HepG2 (cell line): ENCODE results near the gene PDK2. TPM values are rescaled to one million over a fixed set of nuclear protein-coding genes. Genes with fewer than 3 reads are reported as not detected.
A peak's percentile ranks its signal among the peaks of the same experiment; 100 is the strongest.

Experiments used
- CREM ChIP-seq, 2 experiments: sonication (generic) in 1 of 2; formaldehyde crosslinking in 1 of 2; IDR thresholded peaks; 2 replicates each; pipeline versions ENCODE4 v1.4.0 to v1.6.1; 2016 to 2020; ENCODE audit warnings: antibody characterized with exemption in 1 of 2, mild to moderate bottlenecking in 1 of 2, missing genetic modification reagents in 1 of 2
- GPN1 ChIP-seq: sonication (generic); formaldehyde crosslinking; IDR thresholded peaks from 2 replicates; pipeline ENCODE4 v1.5.1; 2020; ENCODE audit warnings: missing genetic modification reagents, borderline replicate concordance
- HMG20B ChIP-seq: conservative IDR thresholded peaks from 2 replicates; pipeline ENCODE4 v1.6.1; 2016; ENCODE audit warnings: missing genetic modification reagents, missing compliant biosample characterization
- HNRNPUL1 ChIP-seq: fragments of 200-400 bp; formaldehyde crosslinking; IDR thresholded peaks from 2 replicates; pipeline ENCODE4 v1.6.1; 2017; ENCODE audit warnings: low read depth, mild to moderate bottlenecking, low read length, moderate library complexity
- HOXA9 ChIP-seq: sonication (generic); formaldehyde crosslinking; IDR thresholded peaks from 2 replicates; pipeline ENCODE4 v1.8.1; 2022; ENCODE audit warnings: missing genetic modification reagents, mild to moderate bottlenecking, moderate library complexity, borderline replicate concordance
- MLLT10 ChIP-seq: sonication (generic); formaldehyde crosslinking; IDR thresholded peaks from 2 replicates; pipeline ENCODE4 v1.4.0; 2020; ENCODE audit warnings: missing genetic modification reagents
- PAX8 ChIP-seq: sonication (generic); formaldehyde crosslinking; IDR thresholded peaks from 2 replicates; pipeline ENCODE4 v1.8.0; 2022; ENCODE audit warnings: mild to moderate bottlenecking, missing genetic modification reagents, borderline replicate concordance
- YY1 ChIP-seq: IDR thresholded peaks from 2 replicates; pipeline ENCODE4 v1.6.1; 2011; ENCODE audit warnings: low read length, low read depth, moderate library complexity, mild to moderate bottlenecking; ENCODE audit not compliant: insufficient read depth, insufficient replicate concordance
- ZBTB8A ChIP-seq: sonication (generic); formaldehyde crosslinking; IDR thresholded peaks from 2 replicates; pipeline ENCODE4 v1.4.0; 2020; ENCODE audit warnings: mild to moderate bottlenecking, low read depth, missing genetic modification reagents, borderline replicate concordance
- ZFX ChIP-seq: sonication (generic); formaldehyde crosslinking; IDR thresholded peaks from 2 replicates; pipeline ENCODE4 v1.4.0; 2020; ENCODE audit warnings: mild to moderate bottlenecking, low read depth, missing genetic modification reagents, moderate library complexity
- ZNF674 ChIP-seq: sonication (generic); formaldehyde crosslinking; IDR thresholded peaks from 2 replicates; pipeline ENCODE4 v1.5.0; 2020; ENCODE audit warnings: low read depth, mild to moderate bottlenecking, missing genetic modification reagents
- polyA plus RNA-seq, 8 experiments: library from polyadenylated mRNA; depleted of rRNA in 3 of 8; stranded (reverse) in 7 of 8; unstranded in 1 of 8; fragments of >200 nt; fragmentation: Illumina TruSeq in 4 of 8; extraction: Trizol in 4 of 8; gene quantifications; 2 replicates each; pipeline versions ENCODE4 v1.2.1 to v1.2.3, GENCODE V29; 2011 to 2016; ENCODE audit warnings: low read depth in 4 of 8, missing spikeins in 1 of 8, mixed read lengths in 1 of 8; ENCODE audit not compliant: insufficient read depth in 1 of 8
- total RNA-seq, 5 experiments: library from RNA; depleted of rRNA; stranded (reverse); fragments of >200 nt; fragmentation: Illumina TruSeq; extraction: Trizol; gene quantifications; 2 replicates each; pipeline ENCODE4 v1.2.3, GENCODE V29; 2016; ENCODE audit warnings: low read depth in 1 of 5
- TF ChIP-seq, protein P1 (sequence below): sonication (generic); formaldehyde crosslinking; IDR thresholded peaks from 2 replicates; pipeline ENCODE4 v1.4.0; 2020; ENCODE audit warnings: missing genetic modification reagents, mild to moderate bottlenecking, borderline replicate concordance
- TF ChIP-seq, protein P2 (sequence below): sonication (generic); formaldehyde crosslinking; IDR thresholded peaks from 2 replicates; pipeline ENCODE4 v1.5.1; 2020; ENCODE audit warnings: mild to moderate bottlenecking, missing genetic modification reagents, borderline replicate concordance
- TF ChIP-seq, protein P3 (sequence below): sonication (generic); formaldehyde crosslinking; IDR thresholded peaks from 2 replicates; pipeline ENCODE4 v1.9.0; 2021; ENCODE audit warnings: missing genetic modification reagents, borderline replicate concordance
- TF ChIP-seq, protein P4 (sequence below): sonication (generic); formaldehyde crosslinking; IDR thresholded peaks from 2 replicates; pipeline ENCODE4 v1.8.1; 2023; ENCODE audit warnings: missing genetic modification reagents, mild to moderate bottlenecking, borderline replicate concordance
- TF ChIP-seq, protein P5 (sequence below): IDR thresholded peaks from 2 replicates; pipeline ENCODE4 v1.6.1; 2016; ENCODE audit warnings: control low read depth

The PDK2 gene
- total and polyA plus RNA-seq, 2 of the 13 experiments (the other 11 are each of a cell fraction or from before 2014, with no cell fraction given), result 18.5 to 59.7 TPM

DNA sequence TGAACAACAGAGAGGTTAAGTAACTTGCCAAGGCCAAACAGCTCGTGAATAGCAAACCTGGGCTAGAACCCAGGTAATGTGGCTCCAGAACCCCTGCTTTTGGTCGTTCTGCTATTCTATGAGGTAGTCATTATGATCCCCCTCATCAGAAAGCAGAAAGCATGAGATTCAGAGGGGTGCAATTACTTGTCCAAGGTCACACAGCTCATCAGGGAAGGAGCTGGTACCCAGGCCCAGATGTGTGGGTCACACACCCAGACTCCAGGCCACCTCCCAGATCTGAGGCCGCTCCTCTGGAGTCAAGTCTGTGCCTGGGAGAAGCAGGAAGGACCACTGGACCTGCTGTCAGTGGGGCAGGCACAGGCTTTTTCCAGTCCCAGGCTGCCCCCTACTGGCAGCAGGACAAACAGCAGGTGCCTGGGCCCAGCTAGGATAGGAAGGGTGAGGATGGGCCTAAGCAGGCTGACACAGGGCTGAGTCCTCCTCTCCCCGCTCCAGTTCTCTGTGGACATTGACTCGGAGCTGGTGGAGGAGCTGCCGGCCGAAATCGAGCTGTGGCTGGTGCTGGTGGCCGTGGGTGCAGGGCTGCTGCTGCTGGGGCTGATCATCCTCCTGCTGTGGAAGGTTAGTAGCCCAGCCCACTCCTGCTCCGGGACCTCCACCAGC lies 7.8 kb upstream of the PDK2 start (continued):
- TF ChIP-seq ZFX (CRISPR knock-in tag) (peak; percentile 26; the same call in 1 of the 2 replicates), MLLT10 (CRISPR knock-in tag) (no peak), ZBTB8A (CRISPR knock-in tag) (no peak), YY1 (peak; percentile 27), GPN1 (CRISPR knock-in tag) (no peak), CREM (IDR thresholded peaks at IDR 0.05) (no peak), CREM (CRISPR knock-in tag; IDR thresholded peaks at IDR 0.05) (no peak), ZNF674 (peak; percentile 55; the same call in 1 of the 2 replicates), HOXA9 (CRISPR knock-in tag) (no peak), PAX8 (CRISPR knock-in tag) (no peak), HMG20B (no peak), HNRNPUL1 (no peak)
- TF ChIP-seq, protein P1, sequence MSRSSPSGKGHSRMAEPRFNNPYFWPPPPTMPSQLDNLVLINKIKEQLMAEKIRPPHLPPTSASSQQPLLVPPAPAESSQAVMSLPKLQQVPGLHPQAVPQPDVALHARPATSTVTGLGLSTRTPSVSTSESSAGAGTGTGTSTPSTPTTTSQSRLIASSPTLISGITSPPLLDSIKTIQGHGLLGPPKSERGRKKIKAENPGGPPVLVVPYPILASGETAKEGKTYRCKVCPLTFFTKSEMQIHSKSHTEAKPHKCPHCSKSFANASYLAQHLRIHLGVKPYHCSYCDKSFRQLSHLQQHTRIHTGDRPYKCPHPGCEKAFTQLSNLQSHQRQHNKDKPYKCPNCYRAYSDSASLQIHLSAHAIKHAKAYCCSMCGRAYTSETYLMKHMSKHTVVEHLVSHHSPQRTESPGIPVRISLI, result no peak
- TF ChIP-seq, protein P2, sequence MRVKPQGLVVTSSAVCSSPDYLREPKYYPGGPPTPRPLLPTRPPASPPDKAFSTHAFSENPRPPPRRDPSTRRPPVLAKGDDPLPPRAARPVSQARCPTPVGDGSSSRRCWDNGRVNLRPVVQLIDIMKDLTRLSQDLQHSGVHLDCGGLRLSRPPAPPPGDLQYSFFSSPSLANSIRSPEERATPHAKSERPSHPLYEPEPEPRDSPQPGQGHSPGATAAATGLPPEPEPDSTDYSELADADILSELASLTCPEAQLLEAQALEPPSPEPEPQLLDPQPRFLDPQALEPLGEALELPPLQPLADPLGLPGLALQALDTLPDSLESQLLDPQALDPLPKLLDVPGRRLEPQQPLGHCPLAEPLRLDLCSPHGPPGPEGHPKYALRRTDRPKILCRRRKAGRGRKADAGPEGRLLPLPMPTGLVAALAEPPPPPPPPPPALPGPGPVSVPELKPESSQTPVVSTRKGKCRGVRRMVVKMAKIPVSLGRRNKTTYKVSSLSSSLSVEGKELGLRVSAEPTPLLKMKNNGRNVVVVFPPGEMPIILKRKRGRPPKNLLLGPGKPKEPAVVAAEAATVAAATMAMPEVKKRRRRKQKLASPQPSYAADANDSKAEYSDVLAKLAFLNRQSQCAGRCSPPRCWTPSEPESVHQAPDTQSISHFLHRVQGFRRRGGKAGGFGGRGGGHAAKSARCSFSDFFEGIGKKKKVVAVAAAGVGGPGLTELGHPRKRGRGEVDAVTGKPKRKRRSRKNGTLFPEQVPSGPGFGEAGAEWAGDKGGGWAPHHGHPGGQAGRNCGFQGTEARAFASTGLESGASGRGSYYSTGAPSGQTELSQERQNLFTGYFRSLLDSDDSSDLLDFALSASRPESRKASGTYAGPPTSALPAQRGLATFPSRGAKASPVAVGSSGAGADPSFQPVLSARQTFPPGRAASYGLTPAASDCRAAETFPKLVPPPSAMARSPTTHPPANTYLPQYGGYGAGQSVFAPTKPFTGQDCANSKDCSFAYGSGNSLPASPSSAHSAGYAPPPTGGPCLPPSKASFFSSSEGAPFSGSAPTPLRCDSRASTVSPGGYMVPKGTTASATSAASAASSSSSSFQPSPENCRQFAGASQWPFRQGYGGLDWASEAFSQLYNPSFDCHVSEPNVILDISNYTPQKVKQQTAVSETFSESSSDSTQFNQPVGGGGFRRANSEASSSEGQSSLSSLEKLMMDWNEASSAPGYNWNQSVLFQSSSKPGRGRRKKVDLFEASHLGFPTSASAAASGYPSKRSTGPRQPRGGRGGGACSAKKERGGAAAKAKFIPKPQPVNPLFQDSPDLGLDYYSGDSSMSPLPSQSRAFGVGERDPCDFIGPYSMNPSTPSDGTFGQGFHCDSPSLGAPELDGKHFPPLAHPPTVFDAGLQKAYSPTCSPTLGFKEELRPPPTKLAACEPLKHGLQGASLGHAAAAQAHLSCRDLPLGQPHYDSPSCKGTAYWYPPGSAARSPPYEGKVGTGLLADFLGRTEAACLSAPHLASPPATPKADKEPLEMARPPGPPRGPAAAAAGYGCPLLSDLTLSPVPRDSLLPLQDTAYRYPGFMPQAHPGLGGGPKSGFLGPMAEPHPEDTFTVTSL (CRISPR knock-in tag), result no peak
- TF ChIP-seq, protein P3, sequence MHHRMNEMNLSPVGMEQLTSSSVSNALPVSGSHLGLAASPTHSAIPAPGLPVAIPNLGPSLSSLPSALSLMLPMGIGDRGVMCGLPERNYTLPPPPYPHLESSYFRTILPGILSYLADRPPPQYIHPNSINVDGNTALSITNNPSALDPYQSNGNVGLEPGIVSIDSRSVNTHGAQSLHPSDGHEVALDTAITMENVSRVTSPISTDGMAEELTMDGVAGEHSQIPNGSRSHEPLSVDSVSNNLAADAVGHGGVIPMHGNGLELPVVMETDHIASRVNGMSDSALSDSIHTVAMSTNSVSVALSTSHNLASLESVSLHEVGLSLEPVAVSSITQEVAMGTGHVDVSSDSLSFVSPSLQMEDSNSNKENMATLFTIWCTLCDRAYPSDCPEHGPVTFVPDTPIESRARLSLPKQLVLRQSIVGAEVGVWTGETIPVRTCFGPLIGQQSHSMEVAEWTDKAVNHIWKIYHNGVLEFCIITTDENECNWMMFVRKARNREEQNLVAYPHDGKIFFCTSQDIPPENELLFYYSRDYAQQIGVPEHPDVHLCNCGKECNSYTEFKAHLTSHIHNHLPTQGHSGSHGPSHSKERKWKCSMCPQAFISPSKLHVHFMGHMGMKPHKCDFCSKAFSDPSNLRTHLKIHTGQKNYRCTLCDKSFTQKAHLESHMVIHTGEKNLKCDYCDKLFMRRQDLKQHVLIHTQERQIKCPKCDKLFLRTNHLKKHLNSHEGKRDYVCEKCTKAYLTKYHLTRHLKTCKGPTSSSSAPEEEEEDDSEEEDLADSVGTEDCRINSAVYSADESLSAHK (CRISPR knock-in tag), result no peak
- TF ChIP-seq, protein P4, sequence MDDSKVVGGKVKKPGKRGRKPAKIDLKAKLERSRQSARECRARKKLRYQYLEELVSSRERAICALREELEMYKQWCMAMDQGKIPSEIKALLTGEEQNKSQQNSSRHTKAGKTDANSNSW (CRISPR knock-in tag), result no peak
- TF ChIP-seq, protein P5, sequence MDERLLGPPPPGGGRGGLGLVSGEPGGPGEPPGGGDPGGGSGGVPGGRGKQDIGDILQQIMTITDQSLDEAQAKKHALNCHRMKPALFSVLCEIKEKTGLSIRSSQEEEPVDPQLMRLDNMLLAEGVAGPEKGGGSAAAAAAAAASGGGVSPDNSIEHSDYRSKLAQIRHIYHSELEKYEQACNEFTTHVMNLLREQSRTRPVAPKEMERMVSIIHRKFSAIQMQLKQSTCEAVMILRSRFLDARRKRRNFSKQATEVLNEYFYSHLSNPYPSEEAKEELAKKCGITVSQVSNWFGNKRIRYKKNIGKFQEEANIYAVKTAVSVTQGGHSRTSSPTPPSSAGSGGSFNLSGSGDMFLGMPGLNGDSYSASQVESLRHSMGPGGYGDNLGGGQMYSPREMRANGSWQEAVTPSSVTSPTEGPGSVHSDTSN (CRISPR knock-in tag), result no peak
